Testis (tissue), 3 donors: ENCODE data around the gene LRP2. TPM values are rescaled to one million over a fixed set of nuclear protein-coding genes. Genes with fewer than 3 reads are reported as not detected.
"Not testable (repeated sequence)": the region's sequence is repeated elsewhere in the genome, so short reads cannot be mapped to it uniquely, and the experiment has no call there.

Source experiments
- DNase-seq: peaks from one replicate; pipeline ENCODE4 v3.0.0-alpha.2; 2019
- H3K27ac ChIP-seq, 2 donors: fragments of 200-600 bp; sonication (generic); one replicate each; pipeline ENCODE4 v1.5.1; 2019
- H3K27me3 ChIP-seq: fragments of 200-600 bp; sonication (generic); one replicate; pipeline ENCODE4 v1.5.1; 2019
- H3K36me3 ChIP-seq: fragments of 200-600 bp; sonication (generic); one replicate; pipeline ENCODE4 v1.5.1; 2017; ENCODE audit warnings: low read depth; ENCODE audit errors: missing control alignments
- H3K4me1 ChIP-seq: fragments of 200-600 bp; sonication (generic); one replicate; pipeline ENCODE4 v1.5.1; 2019
- H3K4me3 ChIP-seq, 2 donors: fragments of 200-600 bp; sonication (generic); one replicate each; pipeline ENCODE4 v1.5.1; 2017 to 2019
- H3K9me3 ChIP-seq: fragments of 200-600 bp; sonication (generic); one replicate; pipeline ENCODE4 v1.5.1; 2017
- CTCF ChIP-seq, 3 experiments: fragments of 450-650 bp in 2 of 3; fragments of 200-600 bp in 1 of 3; sonication (generic) in 1 of 3; IDR thresholded peaks; one replicate each; pipeline ENCODE4 v1.5.1; 2016 to 2019; ENCODE audit warnings: antibody characterized with exemption in 3 of 3, mild to moderate bottlenecking in 2 of 3, moderate library complexity in 1 of 3
- POLR2A ChIP-seq: fragments of 450-650 bp; IDR thresholded peaks from one replicate; pipeline ENCODE4 v1.6.1; 2017; ENCODE audit warnings: antibody characterized with exemption, mild to moderate bottlenecking, moderate library complexity
- WGBS, 2 donors: methylation state at CpG; one replicate each; pipeline ENCODE4 v1.1.5; 2018; 5-methylcytosine and 5-hydroxymethylcytosine counted together
- intact Hi-C: fragments of 100-400 bp; cut with DNase I; formaldehyde crosslinking; loops from one replicate; pipeline ENCODE4 v1.15.1; 2023; ENCODE audit warnings: low total_unique reads
- polyA plus RNA-seq: library from polyadenylated mRNA; stranded (reverse); fragments of 350-450 nt; fragmentation: Illumina TruSeq; extraction: RNeasy Lipid Tissue Mini Kit (QIAGEN cat#74804); gene quantifications from one replicate; pipeline ENCODE4 v1.2.3, GENCODE V29; 2014; ENCODE audit warnings: low read depth, low replicate concordance; ENCODE audit not compliant: insufficient read depth
- total RNA-seq, 2 donors: library from RNA; depleted of rRNA; stranded (reverse); fragments of >200 nt; gene quantifications; one replicate each; pipeline ENCODE4 v1.2.3, GENCODE V29; 2016

The LRP2 gene
- total and polyA plus RNA-seq, 3 donors from 2014 or later, result 3.0 to 9.3 (median 4.1) TPM

- intact Hi-C loops, result no loop called here
- Histone ChIP-seq H3K4me1 (no peaks in the 10 kb centered on the region), H3K27ac (no peak overlapping the region), H3K36me3 (no peaks in the 10 kb centered on the region), H3K9me3 (no peaks in the 10 kb centered on the region), H3K27me3 (no peaks in the 10 kb centered on the region), H3K4me3 (no peak overlapping the region)
- WGBS, 2 donors, result 64 to 72% methylated on average over 5 of the region's 5 CpGs
- TF ChIP-seq CTCF (IDR thresholded peaks at IDR 0.05), result no peak
- no peak for TF ChIP-seq POLR2A
- no peak for DNase-seq
Measured at GRCh38 chr2:169285531-169286235, 76.7 kb downstream of the LRP2 start.

- Histone ChIP-seq H3K27ac (no peak overlapping the region), H3K27me3 (no peaks in the 10 kb centered on the region)
- 87 to 99% methylated on average over 4 of the region's 4 CpGs for WGBS, 2 donors
Measured at GRCh38 chr2:169280502-169280901, 81.8 kb downstream of the LRP2 start.

GRCh38 chr2:169275696-169276444, 86.5 kb downstream of the LRP2 start:
- no peak overlapping the region for H3K4me3 ChIP-seq
- no peak for DNase-seq
- no peaks in the 10 kb centered on the region for H3K4me1 ChIP-seq
- no peak for TF ChIP-seq POLR2A
- TF ChIP-seq CTCF (IDR thresholded peaks at IDR 0.05), result no peak
- no peak overlapping the region for H3K27ac ChIP-seq
- no peaks in the 10 kb centered on the region for H3K9me3 ChIP-seq
- H3K36me3 ChIP-seq, result no peaks in the 10 kb centered on the region
- 71 to 84% methylated on average over 7 of the region's 7 CpGs for WGBS, 2 donors
- intact Hi-C loops, result no loop called here
- H3K27me3 ChIP-seq, result no peaks in the 10 kb centered on the region

More at GRCh38 chr2:169280502-169280901, 81.8 kb downstream of the LRP2 start:
- TF ChIP-seq CTCF (IDR thresholded peaks at IDR 0.05), result no peak
- no peak for TF ChIP-seq POLR2A
- intact Hi-C loops, result no loop called here
- no peaks in the 10 kb centered on the region for H3K36me3 ChIP-seq
- no peak for DNase-seq
- no peaks in the 10 kb centered on the region for H3K4me1 ChIP-seq
- H3K9me3 ChIP-seq, result no peaks in the 10 kb centered on the region
- H3K4me3 ChIP-seq, result no peak overlapping the region

GRCh38 chr2:169272010-169272409, 90.3 kb downstream of the LRP2 start:
- H3K4me1 ChIP-seq, result no peaks in the 10 kb centered on the region
- no peaks in the 10 kb centered on the region for H3K27me3 ChIP-seq
- H3K36me3 ChIP-seq, result no peaks in the 10 kb centered on the region
- H3K27ac ChIP-seq, result no peak overlapping the region
- no peak for DNase-seq
- intact Hi-C loops, result no loop called here
- TF ChIP-seq POLR2A, result no peak
- 88 to 90% methylated on average over 4 of the region's 4 CpGs for WGBS, 2 donors
- H3K4me3 ChIP-seq, result no peak overlapping the region
- H3K9me3 ChIP-seq, result no peaks in the 10 kb centered on the region

- H3K27ac ChIP-seq, H3K4me3 ChIP-seq, intact Hi-C loops, H3K36me3 ChIP-seq, DNase-seq, H3K4me1 ChIP-seq, H3K27me3 ChIP-seq, H3K9me3 ChIP-seq: not testable (repeated sequence)
- 89% methylated on average over 4 to 6 of the region's 6 CpGs for WGBS, 2 donors
Measured at GRCh38 chr2:169270574-169270973, 91.8 kb downstream of the LRP2 start.
